MCF 10A (cell line): ENCODE measurements around the gene DMC1. TPM values are rescaled to one million over a fixed set of nuclear protein-coding genes. Genes with fewer than 3 reads are reported as not detected.

Experiments
- BruUV-seq: library from RNA; stranded (reverse); fragments of 400-500 nt; replicated peaks from 2 replicates; lab custom pipeline; 2021; lab: Mats Ljungman, UMichigan
- CTCF ChIA-PET: fragments of 300-600 bp; sonication (Branson Sonifier 250); formaldehyde crosslinking; extraction: SDS; loops from one replicate; lab custom pipeline; 2021; ENCODE audit warnings: antibody characterized with exemption, inconsistent platforms; lab: Yijun Ruan, JAX
- POLR2A ChIA-PET: fragments of 300-600, 350-650 bp; sonication (Branson Sonifier 250); formaldehyde crosslinking; extraction: SDS; loops from one replicate; lab custom pipeline; 2020; ENCODE audit warnings: antibody characterized with exemption, inconsistent platforms; lab: Yijun Ruan, JAX
- DNase-seq: peaks from one replicate; pipeline ENCODE4 v3.0.0-alpha.2; 2018; ENCODE audit not compliant: unreplicated experiment
- H3K27ac Mint-ChIP-seq: one replicate; pipeline ENCODE4 v1.8.0; 2022; ENCODE audit warnings: mild to moderate bottlenecking, low read depth, mixed read lengths; ENCODE audit not compliant: unreplicated experiment
- H3K27me3 Mint-ChIP-seq: one replicate; pipeline ENCODE4 v1.8.0; 2022; ENCODE audit warnings: mixed read lengths; ENCODE audit not compliant: insufficient read depth, unreplicated experiment
- H3K36me3 Mint-ChIP-seq: one replicate; pipeline ENCODE4 v1.8.0; 2022; ENCODE audit warnings: mild to moderate bottlenecking, moderate library complexity, mixed read lengths; ENCODE audit not compliant: insufficient read depth, unreplicated experiment
- H3K4me1 Mint-ChIP-seq: one replicate; pipeline ENCODE4 v1.8.0; 2022; ENCODE audit warnings: mixed read lengths; ENCODE audit not compliant: insufficient read depth, unreplicated experiment
- H3K4me3 Mint-ChIP-seq: one replicate; pipeline ENCODE4 v1.8.0; 2022; ENCODE audit warnings: mild to moderate bottlenecking, moderate library complexity, mixed read lengths; ENCODE audit not compliant: unreplicated experiment
- H3K9me3 Mint-ChIP-seq: one replicate; pipeline ENCODE4 v1.8.0; 2022; ENCODE audit warnings: mixed read lengths; ENCODE audit not compliant: unreplicated experiment
- intact Hi-C: fragments of 100-400 bp; cut with micrococcal nuclease; formaldehyde crosslinking; loops from 2 replicates; pipeline ENCODE4 v1.14.1; 2022
- total RNA-seq: library from RNA; stranded (reverse); gene quantifications from 2 replicates; pipeline ENCODE4 v1.2.3, GENCODE V29; 2022
- TF ChIP-seq, protein P1 (sequence below): fragments of 200-600 bp; IDR thresholded peaks from one replicate; pipeline ENCODE4 v1.8.0; 2022; ENCODE audit warnings: antibody characterized with exemption, mild to moderate bottlenecking; ENCODE audit not compliant: unreplicated experiment

The DMC1 gene
- total RNA-seq, 1 experiment from 2014 or later, result 0.56 TPM

DNA sequence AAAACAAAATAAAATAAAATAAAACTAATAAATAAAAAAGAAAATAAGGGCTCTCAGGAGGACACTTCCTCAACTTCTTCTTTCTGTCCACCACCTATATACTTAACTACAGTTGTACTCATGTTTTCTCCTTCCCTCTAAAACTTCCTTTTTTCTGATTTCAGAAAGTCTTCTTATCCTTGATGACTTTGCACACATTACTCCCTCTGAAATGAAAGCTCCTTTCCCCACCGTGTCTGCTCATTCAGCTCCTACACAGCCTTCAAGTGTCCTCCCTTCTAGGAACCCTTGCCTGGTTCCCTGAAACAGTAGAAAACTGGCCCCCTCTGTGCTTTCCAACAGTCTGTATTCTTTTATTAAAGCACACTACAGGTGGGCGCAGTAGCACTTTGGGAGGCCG, 45.6 kb downstream of the DMC1 start:
- H3K27ac Mint-ChIP-seq, result no peak overlapping the region
- H3K36me3 Mint-ChIP-seq, result no peaks in the 10 kb centered on the region
- no peak overlapping the region for H3K4me3 Mint-ChIP-seq
- BruUV-seq, result no TSS peak
- intact Hi-C loops, result no loop called here
- no peaks in the 10 kb centered on the region for H3K9me3 Mint-ChIP-seq
- CTCF ChIA-PET, result no interaction called here
- peaks cover 5% of the 10 kb centered on the region for H3K4me1 Mint-ChIP-seq
- POLR2A ChIA-PET, result no interaction called here
- TF ChIP-seq, protein P1, sequence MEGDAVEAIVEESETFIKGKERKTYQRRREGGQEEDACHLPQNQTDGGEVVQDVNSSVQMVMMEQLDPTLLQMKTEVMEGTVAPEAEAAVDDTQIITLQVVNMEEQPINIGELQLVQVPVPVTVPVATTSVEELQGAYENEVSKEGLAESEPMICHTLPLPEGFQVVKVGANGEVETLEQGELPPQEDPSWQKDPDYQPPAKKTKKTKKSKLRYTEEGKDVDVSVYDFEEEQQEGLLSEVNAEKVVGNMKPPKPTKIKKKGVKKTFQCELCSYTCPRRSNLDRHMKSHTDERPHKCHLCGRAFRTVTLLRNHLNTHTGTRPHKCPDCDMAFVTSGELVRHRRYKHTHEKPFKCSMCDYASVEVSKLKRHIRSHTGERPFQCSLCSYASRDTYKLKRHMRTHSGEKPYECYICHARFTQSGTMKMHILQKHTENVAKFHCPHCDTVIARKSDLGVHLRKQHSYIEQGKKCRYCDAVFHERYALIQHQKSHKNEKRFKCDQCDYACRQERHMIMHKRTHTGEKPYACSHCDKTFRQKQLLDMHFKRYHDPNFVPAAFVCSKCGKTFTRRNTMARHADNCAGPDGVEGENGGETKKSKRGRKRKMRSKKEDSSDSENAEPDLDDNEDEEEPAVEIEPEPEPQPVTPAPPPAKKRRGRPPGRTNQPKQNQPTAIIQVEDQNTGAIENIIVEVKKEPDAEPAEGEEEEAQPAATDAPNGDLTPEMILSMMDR, result no peak
- H3K27me3 Mint-ChIP-seq, result peaks cover 39% of the 10 kb centered on the region
- no peak for DNase-seq

DNA sequence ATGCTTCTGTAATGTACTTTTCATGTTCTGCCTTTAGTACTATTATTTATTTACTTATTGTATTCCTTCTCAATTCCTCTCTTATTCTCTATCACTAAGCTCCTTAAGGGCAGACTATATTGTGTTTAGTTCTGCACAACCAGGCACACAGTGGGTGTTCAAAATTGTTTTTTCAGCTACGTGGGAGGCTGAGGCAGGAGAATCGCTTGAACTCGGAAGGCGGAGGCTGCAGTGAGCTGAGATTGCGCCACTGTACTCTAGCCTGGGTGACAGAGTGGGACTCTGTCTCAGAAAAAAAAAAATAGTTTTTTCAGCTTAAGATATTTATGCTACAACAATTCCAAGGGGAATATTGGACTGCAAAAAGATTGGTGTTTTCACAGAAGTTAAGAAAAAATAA, 46.5 kb downstream of the DMC1 start:
- no peak for DNase-seq
- H3K36me3 Mint-ChIP-seq, result no peaks in the 10 kb centered on the region
- intact Hi-C loops, result no loop called here
- POLR2A ChIA-PET, result interaction anchor here (0.5 to 0.7 kb wide), 2 partner anchors 34 to 196 kb away, joined by 3 read pairs; no protein-coding TSS in a partner anchor
- no TSS peak for BruUV-seq
- H3K27ac Mint-ChIP-seq, result no peak overlapping the region
- no peaks in the 10 kb centered on the region for H3K9me3 Mint-ChIP-seq
- peaks cover 5% of the 10 kb centered on the region for H3K4me1 Mint-ChIP-seq
- H3K27me3 Mint-ChIP-seq, result peaks cover 39% of the 10 kb centered on the region
- CTCF ChIA-PET, result interaction anchor here (0.5 to 1.0 kb wide), 2 partner anchors 49 to 241 kb away, joined by 3 read pairs; no protein-coding TSS in a partner anchor
- TF ChIP-seq, protein P1, result no peak
- H3K4me3 Mint-ChIP-seq, result no peak overlapping the region

DNA sequence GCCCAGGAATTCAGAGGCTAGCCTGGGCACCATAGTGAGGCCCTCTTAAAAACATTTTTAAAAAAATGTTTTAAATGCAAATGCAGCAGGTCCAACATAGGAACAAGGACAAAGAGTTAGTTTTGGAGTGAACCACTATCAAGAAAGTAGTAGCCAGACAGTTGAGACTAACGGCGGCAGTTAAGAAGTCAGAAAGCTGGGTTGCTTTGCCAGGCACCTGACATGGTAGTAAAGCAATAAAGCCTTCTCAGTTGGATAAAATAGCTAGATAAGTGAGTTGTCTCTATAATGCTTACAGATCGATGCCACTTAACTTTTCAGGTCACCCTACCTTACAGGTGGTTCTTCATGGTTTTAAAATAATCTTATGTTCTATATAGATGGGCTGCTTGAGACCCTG, 47.0 kb downstream of the DMC1 start:
- ChIA-PET POLR2A (interaction anchor here (0.5 to 1.0 kb wide), 3 partner anchors 12 to 195 kb away, joined by 3 read pairs; no protein-coding TSS in a partner anchor), CTCF (interaction anchor here (0.5 to 1.0 kb wide), 3 partner anchors 43 to 241 kb away, joined by 3 to 6 read pairs (median 3); no protein-coding TSS in a partner anchor)
- intact Hi-C loops, result no loop called here
- TF ChIP-seq, protein P1, result no peak
- Mint-ChIP-seq H3K27ac (no peak overlapping the region), H3K4me3 (no peak overlapping the region), H3K4me1 (peaks cover 5% of the 10 kb centered on the region), H3K27me3 (peaks cover 39% of the 10 kb centered on the region), H3K9me3 (no peaks in the 10 kb centered on the region), H3K36me3 (no peaks in the 10 kb centered on the region)
- no peak for DNase-seq
- BruUV-seq, result no TSS peak

DNA sequence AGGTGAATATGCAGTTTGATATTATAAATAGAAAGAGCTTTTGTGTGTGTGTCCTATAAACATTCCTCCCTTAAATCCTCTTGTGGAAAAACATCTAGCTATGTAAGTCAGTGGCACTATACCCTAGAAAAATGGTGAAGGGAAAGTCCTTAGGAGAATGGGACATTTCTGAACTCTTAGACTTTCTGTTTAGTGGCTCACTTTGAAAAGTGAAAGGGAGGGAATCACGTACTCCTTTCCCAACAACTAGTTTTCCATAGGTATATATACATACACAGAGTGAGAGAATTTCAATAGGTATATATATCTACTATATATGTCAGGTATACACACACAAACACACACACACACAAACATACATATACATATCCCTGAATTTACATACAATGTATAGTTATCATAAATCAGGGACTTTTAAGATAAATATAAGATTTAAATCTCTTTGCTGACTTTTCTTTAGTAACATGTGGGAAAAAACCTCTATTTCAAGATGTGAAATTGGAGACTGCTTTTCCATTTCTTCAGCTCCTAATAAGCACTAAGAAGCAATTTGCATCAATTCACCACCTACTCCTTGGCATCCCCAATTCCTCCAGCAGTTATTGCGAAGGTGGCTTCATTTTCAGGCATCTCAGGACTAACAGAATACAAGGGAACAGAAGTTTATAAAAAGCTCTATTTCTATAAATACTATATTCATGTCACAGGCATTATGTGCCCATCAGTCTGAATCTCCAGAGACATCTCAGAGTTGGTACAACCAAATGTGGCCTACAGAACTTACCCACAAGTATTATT, 50.3 kb downstream of the DMC1 start:
- TF ChIP-seq, protein P1, result no peak
- Mint-ChIP-seq H3K27me3 (peaks cover 27% of the 10 kb centered on the region), H3K4me3 (no peak overlapping the region), H3K4me1 (peaks cover 5% of the 10 kb centered on the region), H3K9me3 (no peaks in the 10 kb centered on the region), H3K36me3 (no peaks in the 10 kb centered on the region), H3K27ac (no peak overlapping the region)
- intact Hi-C loops, result no loop called here
- POLR2A ChIA-PET, result interaction anchor here (1.3 kb wide), 1 partner anchor 13 kb away, joined by 3 read pairs; no protein-coding TSS in a partner anchor
- CTCF ChIA-PET, result no interaction called here
- BruUV-seq, result no TSS peak
- no peak for DNase-seq
